HS-5 (cell line): ENCODE results near the gene SESN2.

Experiments
- DNase-seq: peaks from one replicate; pipeline ENCODE4 v3.0.0-alpha.2; 2012; ENCODE audit warnings: low read depth

SESN2 gene, protein sequence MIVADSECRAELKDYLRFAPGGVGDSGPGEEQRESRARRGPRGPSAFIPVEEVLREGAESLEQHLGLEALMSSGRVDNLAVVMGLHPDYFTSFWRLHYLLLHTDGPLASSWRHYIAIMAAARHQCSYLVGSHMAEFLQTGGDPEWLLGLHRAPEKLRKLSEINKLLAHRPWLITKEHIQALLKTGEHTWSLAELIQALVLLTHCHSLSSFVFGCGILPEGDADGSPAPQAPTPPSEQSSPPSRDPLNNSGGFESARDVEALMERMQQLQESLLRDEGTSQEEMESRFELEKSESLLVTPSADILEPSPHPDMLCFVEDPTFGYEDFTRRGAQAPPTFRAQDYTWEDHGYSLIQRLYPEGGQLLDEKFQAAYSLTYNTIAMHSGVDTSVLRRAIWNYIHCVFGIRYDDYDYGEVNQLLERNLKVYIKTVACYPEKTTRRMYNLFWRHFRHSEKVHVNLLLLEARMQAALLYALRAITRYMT

DNA sequence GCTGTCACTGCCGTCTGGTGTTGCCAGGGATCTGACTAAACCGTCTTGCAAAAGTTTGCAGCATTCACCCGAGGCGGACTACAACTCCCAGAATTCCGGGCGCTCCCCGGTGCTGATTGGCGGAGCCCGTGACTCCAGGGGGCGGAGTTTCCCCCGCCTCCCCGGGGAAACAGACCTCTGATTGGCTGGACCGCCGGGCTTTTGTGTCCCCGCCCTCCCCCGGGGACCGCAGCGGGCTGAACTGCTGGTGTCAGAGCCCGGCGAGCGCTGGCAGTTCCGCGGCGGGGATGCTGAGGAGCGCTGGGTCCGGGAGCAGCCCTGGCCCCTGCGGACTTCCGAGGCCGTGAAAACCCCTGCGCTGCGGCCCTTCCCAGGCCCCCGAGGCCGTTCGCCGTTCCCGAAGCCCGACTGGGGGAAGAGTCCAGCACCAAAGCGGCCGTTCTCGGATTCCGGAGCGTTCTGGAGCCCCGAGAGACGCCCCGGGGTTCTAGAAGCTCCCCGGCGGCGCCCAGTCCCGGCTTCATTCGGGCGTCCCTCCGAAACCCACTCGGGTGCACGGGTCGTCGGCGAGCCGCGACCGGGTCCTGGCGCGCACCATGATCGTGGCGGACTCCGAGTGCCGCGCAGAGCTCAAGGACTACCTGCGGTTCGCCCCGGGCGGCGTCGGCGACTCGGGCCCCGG is at the start of gene SESN2:
Gene SESN2 (plus strand): TSS at position 267 of the 682 bp plus-strand sequence. CDS start 330 bp downstream, at position 597.
- peak; percentile 99 for DNase-seq

DNA sequence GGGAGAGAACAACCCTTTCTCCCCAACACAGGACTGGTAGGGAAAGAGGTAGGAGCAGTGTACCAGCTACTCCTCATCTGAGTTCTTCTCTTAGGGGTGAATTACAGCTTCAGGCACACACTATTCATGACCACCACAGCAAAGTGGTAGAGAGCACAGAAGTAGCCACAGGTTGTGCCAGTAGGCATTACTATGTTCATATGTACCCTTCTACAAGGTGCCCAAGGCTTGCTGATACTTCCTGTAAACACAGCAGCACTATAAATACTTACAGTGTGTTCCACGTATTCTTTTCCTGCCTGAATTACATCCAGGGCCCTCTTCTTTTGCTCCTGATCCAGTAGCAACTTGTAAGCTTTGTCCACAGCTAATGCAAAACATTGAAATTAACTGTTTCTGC is 49.6 kb upstream of the SESN2 start:
- no peak for DNase-seq

DNA sequence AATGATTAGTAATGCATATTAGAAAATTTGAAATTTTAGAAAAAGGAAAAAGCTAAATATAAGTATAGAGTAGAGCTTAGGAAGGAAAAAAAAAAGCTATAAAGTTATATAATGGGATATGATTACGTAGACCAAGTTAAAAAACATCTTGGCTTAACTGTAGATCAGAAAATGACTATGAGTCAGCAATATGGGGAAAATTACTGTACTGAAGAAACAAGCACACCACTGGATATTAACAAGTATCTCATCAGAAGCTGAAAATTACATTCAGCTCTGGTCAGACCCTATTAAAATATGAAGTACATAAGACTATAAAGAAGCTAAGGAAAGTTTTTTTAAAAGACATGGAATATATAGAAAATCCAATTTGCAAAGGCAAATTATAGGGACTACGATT is 46.0 kb upstream of the SESN2 start:
- no peak for DNase-seq

DNA sequence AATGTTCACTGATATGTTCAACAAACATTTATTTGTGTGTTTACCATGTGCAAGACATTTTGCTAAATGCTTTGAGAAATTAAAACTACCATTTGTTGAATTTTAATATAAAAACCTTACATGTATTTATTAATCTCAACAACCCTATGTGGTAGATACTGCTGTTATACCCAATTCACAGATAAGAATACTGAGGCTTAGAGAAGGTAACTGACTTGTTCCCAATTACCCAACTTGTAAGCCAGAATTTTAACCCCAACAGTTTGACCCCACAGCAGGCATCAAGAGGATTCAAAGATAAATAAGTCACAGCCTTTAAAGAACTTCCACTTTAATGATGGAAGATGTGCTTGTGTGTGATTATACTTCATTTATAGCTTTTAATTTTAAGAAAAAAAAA is 30.2 kb upstream of the SESN2 start:
- DNase-seq, result no peak

DNA sequence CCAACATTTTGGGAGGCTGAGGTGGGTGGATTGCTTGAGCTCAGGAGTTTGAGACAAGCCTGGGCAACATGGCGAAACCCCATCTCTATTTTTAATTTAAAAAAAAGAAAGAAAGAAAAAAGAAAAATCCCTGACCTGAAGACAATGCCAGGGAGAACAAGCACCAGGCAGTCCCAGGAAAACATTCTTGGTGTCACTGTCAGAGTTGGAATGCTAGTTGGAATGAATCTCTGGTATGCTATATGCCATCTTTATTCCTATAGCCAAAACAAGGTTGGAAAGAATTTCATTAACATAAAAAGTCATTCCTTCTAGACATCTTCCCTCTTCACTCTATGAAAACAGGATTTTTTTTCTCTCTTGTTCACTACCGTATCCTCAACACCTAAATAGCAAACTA is 29.3 kb upstream of the SESN2 start:
- DNase-seq, result no peak

DNA sequence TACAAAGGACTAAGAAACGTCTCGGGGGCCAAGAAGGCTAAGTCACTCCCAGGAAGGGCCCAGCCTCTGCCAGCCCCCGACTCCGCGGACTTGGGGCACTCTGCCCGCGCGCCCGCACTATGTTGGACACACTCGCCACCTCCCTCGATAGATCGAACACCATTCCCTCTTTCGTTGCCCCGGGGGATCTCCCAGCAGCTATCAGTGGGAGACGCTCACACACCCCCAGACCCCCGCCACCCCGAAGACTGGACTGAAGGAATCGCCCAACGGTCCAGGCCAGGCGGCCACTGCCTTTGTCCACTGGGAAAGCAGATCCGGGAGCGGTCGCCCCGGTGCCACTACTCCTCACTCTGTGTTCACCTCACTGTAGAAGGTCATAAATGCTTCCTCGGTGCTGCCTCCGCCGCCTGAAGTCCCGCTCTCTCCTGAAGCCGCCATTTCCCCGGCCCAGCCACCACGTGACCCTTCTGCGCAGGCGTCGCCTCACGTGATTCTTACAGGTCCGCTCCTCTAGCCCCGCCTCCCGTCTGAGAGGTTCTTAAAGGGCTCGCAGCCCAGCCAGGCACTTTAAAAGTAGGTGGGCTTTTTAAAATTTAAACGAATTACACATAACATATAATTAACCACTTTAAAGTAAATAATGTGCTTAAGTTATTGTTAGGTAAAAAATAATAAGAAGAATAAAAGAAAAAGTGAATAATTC is 26.6 kb upstream of the SESN2 start, which contains the start of gene DNAJC8:
Gene DNAJC8 (minus strand): TSS at position 472 of the 706 bp plus-strand sequence. CDS start 31 bp downstream, at position 441.
- DNase-seq, result no peak

DNA sequence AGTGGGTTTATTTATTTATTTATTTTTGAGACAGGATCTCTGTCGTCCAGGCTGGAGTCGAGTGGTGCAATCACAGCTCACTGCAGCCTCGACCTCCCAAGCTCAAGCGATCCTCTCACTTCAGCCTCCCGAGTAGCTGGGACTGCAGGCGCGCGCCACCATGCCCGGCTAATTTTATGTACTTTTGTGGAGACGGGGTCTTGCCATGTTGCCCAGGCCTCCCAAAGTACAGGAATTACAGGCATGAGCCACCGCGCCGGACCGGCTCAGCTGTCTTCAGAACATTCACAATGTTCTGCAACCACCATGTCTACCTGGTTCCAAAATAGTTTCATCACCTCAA is 26.1 kb upstream of the SESN2 start:
- DNase-seq, result no peak

DNA sequence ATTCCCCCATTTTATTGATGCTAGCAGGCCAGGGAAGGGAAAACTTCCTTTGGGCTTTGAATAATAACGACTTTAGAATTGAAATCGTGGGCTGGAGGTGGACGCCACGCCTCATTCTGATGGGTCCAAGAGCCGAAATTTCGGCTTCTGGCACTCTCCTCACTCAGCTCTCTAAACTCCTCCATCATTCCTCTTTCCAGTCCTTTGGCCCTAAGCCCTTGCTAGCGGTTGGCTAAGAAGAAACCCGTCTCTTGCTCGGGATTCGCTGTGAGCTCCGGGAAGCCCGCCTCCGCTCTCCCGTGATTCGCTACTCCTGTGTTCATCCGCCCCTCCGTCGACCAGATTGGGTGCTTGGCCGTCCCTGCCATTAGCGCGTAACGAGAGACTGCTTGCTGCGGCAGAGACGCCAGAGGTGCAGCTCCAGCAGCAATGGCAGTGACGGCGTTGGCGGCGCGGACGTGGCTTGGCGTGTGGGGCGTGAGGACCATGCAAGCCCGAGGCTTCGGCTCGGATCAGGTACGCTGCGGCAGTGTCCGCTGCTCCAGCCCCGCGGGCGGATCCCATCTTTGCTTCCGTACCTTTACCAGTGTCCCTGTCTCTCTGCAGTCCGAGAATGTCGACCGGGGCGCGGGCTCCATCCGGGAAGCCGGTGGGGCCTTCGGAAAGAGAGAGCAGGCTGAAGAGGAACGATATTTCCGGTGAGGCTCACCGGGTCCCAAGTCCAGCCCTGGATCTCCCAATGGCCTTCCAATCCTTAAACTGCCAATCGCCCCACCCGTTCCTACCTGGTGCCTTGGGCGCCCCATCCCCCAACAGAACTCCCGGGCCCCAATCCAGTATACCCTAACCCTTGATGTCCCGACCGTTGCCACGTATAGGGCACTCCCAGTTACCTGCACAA is 23.3 kb upstream of the SESN2 start, which contains the start of gene ATP5IF1:
Gene ATP5IF1 (plus strand): TSS at position 370 of the 901 bp plus-strand sequence. CDS start 60 bp downstream, at position 430.
- peak; percentile 91 for DNase-seq

DNA sequence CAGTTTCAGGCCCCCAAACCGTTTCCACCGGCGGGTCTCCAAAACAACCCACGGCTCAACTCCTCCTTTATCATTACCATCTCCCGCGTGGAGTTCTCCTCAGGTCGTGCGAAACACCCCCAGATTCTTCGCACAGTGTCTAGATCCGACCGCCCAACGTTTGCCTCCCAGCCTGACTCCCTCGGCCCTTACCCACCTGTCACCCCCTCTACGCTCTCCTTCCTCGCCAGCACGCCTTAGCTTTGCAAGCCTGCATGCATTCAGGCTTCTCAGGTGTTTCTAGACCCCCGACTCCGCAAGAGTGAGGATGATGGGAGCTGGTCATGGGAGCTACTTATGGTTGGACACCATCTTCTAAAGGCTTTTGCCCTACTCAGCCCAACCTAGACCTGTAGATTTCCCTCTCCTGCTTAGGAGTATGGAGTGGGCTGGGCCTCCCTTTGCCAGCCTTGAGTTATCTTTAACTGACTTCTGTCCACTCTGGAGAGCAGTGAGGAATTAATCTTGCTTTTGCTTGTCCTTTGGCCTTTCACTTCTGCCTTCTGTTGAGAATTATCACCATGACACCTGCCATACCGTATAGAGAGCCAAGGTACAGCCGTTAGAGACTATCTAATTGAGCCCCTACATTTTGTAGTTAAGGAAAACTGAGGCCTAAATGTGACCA is 22.5 kb upstream of the SESN2 start:
- no peak for DNase-seq

DNA sequence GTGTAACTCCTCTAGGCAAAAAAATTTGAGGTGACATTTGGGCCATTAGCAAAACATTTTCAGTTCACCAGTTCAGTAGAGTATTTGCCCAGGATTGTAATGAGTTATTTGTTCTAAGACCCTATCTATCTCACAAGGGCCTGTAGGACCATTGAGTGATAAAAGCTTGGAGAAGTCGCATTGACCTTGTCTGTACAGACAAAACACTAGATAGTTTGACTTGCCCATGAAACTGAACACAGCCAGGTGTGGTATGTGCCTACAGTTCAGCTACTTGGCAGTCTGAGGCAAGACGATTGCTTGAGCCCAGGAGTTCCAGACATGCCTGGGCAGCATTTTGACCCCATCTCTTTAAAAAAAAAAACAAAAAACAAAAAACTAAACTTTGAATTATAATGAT is 20.3 kb upstream of the SESN2 start:
- no peak for DNase-seq

DNA sequence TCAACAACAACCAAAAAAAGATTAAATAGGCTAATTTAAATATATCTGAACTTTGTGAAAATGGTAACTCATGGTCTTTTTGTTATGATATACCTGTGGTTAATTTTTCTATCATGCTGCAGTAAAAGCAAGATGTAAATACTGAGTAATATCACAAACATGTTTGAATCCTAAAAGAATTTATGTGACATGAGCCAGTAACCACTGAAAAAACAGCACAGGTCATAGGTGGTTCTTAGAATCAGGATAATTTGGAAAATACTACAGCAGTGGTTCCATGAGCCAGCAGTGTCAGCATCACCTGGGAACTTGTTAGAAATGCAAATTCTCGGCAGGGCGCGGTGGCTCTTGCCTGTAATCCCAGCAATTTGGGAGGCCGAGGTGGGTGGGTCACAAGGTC is 19.3 kb upstream of the SESN2 start:
- no peak for DNase-seq

DNA sequence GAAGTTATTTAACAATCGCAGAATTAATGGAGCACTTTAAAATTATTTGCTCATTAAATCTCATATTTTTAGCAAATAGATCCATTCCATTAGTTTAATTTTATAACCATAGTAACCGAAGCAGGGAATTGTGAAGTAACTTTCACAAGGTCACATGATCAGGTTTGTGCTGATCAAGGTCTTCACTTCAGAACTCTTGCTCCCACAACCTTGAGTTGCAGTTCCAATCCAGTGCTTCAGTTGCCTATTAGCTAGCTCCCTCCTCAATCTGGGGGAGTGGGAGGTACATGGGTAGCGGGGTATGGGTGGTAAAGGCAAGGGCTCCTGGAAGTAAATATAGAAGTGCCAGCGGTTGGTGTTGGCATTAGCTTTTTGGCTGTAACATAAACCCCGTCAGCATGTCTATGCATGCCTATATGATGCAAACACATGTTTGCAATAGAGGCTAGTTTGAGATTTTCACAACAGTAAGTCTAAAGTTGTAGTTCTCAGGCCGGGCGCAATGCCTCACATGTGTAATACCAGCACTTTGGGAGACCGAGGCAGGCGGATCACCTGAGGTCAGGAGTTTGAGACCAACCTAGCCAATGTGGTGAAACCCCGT is 17.6 kb upstream of the SESN2 start:
- no peak for DNase-seq

DNA sequence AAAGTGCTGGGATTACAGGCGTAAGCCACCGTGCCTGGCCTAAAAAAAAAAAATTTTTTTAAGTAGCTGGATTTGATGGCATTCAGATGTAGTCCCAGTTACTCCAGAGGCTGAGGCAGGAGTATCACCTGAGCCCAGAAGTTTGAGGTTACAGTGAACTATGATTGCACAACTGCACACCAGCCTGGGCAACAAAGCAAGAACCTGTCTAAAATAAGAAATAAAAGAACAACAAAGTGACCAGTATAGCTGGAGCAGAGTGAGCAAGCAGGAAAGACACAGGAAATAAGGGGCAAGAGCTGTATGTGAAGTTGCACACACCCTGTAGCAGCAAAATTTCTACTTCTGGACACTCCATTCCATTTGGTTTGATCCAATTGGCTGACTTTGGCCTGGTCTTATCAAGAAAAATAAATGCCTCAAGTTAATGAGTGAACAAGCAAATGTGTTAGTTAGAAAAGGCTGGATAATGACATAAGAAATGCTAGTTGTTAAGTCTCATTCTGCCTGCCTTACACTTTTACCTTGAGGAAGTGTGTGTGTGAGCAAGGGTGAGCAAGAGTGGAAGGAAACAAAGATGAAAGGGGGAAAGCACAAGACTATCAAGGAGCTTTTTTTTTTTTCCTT is 15.5 kb upstream of the SESN2 start:
- no peak for DNase-seq

DNA sequence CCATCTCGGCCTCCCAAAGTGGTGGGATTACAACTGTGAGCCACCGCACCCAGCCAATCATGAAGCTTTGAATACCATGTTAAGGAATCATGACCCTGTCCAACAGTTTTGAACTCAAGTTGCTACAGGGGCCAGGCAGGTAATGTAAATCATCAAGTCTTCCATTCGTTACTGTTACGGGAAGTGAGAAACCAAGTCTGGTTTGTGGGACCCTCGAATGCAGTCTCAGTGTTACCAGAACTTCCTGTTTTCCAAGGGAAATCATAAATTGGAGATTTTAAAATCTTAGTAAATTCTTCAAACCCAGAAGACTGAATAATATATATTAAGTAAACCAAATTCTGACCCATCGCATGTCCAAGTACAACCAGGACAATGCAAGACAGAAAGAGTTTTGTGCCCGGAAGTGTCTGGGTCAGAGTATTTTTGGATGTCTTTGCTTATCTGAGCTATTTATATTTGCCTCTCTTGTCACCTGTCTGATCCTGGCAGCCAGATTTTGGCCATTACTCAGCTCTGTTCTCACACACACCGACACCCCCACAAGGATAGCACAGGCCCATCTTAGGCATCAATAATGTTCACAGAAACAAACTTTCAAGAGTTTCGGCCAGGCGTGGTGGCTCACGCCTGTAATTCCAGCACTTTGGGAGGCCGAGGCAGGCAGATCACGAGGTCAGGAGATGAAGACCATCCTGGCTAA is 14.6 kb upstream of the SESN2 start:
- no peak for DNase-seq

DNA sequence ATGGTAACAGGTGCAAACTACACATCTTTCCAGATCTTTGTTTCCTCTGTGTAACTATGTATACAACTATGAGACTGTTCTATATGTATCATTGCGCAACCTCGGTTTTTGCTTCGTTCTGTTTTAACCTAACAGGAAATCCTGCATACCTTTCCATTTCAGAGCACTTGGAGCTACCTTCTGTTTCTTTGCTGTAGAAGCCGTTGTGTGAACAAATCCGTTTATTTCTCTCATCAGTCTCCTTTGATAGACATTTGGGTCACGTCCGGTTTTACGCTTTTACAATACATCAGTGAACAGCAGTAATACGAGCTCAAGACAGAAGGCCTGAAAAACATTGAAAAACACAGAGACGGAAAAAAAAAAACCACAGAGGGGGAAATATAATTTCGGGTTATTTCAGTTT is 12.9 kb upstream of the SESN2 start:
- no peak for DNase-seq

DNA sequence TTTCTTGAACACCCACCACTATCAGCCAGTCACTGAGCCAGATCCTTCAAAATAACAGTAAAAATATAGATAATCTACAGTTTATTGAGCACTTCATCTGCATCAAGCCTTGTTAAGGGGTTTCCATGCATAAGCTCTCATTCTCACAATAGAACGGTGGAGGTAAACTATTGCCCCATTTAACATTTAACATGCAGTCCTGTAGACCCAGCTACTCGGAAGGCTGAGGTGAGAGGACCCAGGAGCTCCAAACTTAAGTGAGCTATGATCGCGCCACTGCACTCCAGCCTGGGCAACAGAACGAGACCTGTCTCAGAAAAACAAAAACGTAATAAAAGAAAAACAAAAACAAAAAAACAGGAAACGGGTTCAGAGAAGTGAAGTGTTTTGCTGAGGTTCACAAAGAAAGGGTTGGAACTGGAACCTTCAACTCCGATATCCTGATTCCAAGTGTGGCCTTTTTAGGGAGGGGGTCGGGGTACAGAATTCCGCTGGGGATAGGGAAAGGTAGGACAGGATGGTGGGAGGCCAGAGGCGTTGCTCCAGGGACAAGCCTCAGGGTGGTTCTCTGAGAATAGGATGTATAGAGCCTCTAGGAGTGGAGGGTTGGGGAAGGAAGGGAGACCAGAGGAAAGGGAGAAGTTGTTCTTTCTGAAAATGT is 11.6 kb upstream of the SESN2 start:
- DNase-seq, result no peak

DNA sequence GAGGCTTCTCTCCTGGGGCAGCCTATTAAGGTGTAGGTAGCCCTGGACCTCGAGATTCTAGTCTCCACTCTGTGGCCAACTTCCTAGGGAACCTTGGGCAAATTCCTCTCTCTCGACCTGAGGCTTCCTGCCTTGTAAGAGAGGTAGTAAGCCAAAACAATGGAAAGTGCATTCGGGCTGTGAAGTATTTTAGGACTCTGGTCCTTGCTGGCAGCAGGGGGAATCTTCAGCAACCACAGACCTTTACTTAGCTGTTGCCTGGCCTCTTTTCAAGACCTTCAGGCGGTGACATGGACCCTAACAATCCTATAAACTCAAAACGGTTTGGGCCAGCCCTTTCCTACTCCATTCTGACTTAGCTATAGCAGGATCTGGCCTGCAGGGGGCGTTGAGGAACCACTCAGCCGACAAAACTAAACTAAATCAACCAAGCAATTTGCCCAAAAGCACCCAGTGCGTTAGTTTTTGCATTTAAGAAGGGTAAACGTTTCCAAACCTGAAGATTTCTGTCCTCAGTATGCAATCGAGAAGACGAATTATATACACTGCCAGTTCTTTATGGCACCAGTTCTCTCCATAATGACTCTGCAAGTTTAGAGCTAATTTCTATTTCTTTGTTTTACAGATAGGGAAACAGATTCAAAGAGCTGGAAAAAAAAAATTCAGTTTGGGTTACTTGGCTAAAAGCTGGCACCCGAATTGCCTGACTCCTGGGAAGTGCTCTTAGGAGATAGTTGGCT is 10.9 kb upstream of the SESN2 start:
- DNase-seq, result no peak
